ENCODE results near the gene CFAP53. TPM values are rescaled to one million over a fixed set of nuclear protein-coding genes. Genes with fewer than 3 reads are reported as not detected.
"Not testable (repeated sequence)": the region's sequence is repeated elsewhere in the genome, so short reads cannot be mapped to it uniquely, and the experiment has no call there.

CFAP53 gene
- total and polyA plus RNA-seq, 2 experiments from 2014 or later = 0.11 to 0.48 TPM

- no peak for DNase-seq
- Histone ChIP-seq H3K9me2 (ENCODE audit: insufficient read depth) (no peaks in the 10 kb centered on the region), H3K9ac (no peak overlapping the region), H3K79me2 (ENCODE audit: insufficient read depth) (no peaks in the 10 kb centered on the region), H3K4me3 (no peak overlapping the region), H3K4me1 (ENCODE audit: insufficient read depth) (no peaks in the 10 kb centered on the region), H3K27ac (no peak overlapping the region), H3F3A (ENCODE audit: insufficient read depth) (no peaks in the 10 kb centered on the region), H3K27me3 (replicated peaks; ENCODE audit: insufficient read depth) (no peaks in the 10 kb centered on the region), H3K4me2 (ENCODE audit: unreplicated experiment) (no peak overlapping the region), H3K9me3 (ENCODE audit: low read depth) (no peaks in the 10 kb centered on the region), H2AFZ (no peak overlapping the region), H3K36me3 (ENCODE audit: low read depth) (no peaks in the 10 kb centered on the region), H4K20me1 (ENCODE audit: insufficient read depth) (no peaks in the 10 kb centered on the region)
- TF ChIP-seq EZH2phosphoT487 (IDR thresholded peaks at IDR 0.05; ENCODE audit: insufficient read depth, low read depth) (no peak), EZH2 (IDR thresholded peaks at IDR 0.05; ENCODE audit: insufficient read depth, poor library complexity, severe bottlenecking) (no peak)
- in situ Hi-C loops (cut with MboI) = no loop called here
These were observed 16.7 kb downstream of the CFAP53 start for GRCh38 chr18:50249576-50249975.

- no peaks in the 10 kb centered on the region for H3K79me2 ChIP-seq (ENCODE audit: insufficient read depth)
- in situ Hi-C loops (cut with MboI) = no loop called here
- no peaks in the 10 kb centered on the region for H3K9me3 ChIP-seq (ENCODE audit: low read depth)
- no peaks in the 10 kb centered on the region for H4K20me1 ChIP-seq (ENCODE audit: insufficient read depth)
- H3K9me2 ChIP-seq (ENCODE audit: insufficient read depth) = no peaks in the 10 kb centered on the region
- H3K27ac ChIP-seq = no peak overlapping the region
- no peak overlapping the region for H2AFZ ChIP-seq
- H3F3A ChIP-seq (ENCODE audit: insufficient read depth) = no peaks in the 10 kb centered on the region
- no peaks in the 10 kb centered on the region for H3K36me3 ChIP-seq (ENCODE audit: low read depth)
- H3K9ac ChIP-seq = no peak overlapping the region
- H3K27me3 ChIP-seq (replicated peaks; ENCODE audit: insufficient read depth) = no peaks in the 10 kb centered on the region
- no peak overlapping the region for H3K4me2 ChIP-seq (ENCODE audit: unreplicated experiment)
- H3K4me3 ChIP-seq = no peak overlapping the region
- H3K4me1 ChIP-seq (ENCODE audit: insufficient read depth) = no peaks in the 10 kb centered on the region
- DNase-seq = no peak
- TF ChIP-seq EZH2 (IDR thresholded peaks at IDR 0.05; ENCODE audit: insufficient read depth, poor library complexity, severe bottlenecking) (no peak), EZH2phosphoT487 (IDR thresholded peaks at IDR 0.05; ENCODE audit: insufficient read depth, low read depth) (no peak)
These were observed 18.7 kb downstream of the CFAP53 start for GRCh38 chr18:50247561-50247960.

- H3K9ac ChIP-seq; H2AFZ ChIP-seq; H3K36me3 ChIP-seq (ENCODE audit: low read depth); H3K9me3 ChIP-seq (ENCODE audit: low read depth); H3K9me2 ChIP-seq (ENCODE audit: insufficient read depth); H3K79me2 ChIP-seq (ENCODE audit: insufficient read depth); H3K4me1 ChIP-seq (ENCODE audit: insufficient read depth); H3K4me2 ChIP-seq (ENCODE audit: unreplicated experiment); H4K20me1 ChIP-seq (ENCODE audit: insufficient read depth); DNase-seq; H3K4me3 ChIP-seq; H3F3A ChIP-seq (ENCODE audit: insufficient read depth); H3K27me3 ChIP-seq (replicated peaks; ENCODE audit: insufficient read depth); in situ Hi-C loops (cut with MboI); H3K27ac ChIP-seq: not testable (repeated sequence)
- 50 to 52% methylated on average over 8 of the region's 8 CpGs for WGBS, 2 experiments (ENCODE audit: low coverage in 1 of 2, low lambda C conversion rate in 2 of 2, missing lambda C conversion rate in 2 of 2)
These were observed 24.5 kb downstream of the CFAP53 start for GRCh38 chr18:50241768-50242167.

GRCh38 chr18:50240080-50240563 is 26.2 kb downstream of the CFAP53 start:
- no peaks in the 10 kb centered on the region for H3K79me2 ChIP-seq (ENCODE audit: insufficient read depth)
- H3K9me3 ChIP-seq (ENCODE audit: low read depth) = no peaks in the 10 kb centered on the region
- H3K4me2 ChIP-seq (ENCODE audit: unreplicated experiment) = no peak overlapping the region
- no peak overlapping the region for H3K9ac ChIP-seq
- no peaks in the 10 kb centered on the region for H3K36me3 ChIP-seq (ENCODE audit: low read depth)
- 47 to 51% methylated on average over 3 of the region's 3 CpGs for WGBS, 2 experiments (ENCODE audit: low coverage in 1 of 2, low lambda C conversion rate in 2 of 2, missing lambda C conversion rate in 2 of 2)
- no peaks in the 10 kb centered on the region for H3K27me3 ChIP-seq (replicated peaks; ENCODE audit: insufficient read depth)
- no peak overlapping the region for H2AFZ ChIP-seq
- H3K4me3 ChIP-seq = no peak overlapping the region
- in situ Hi-C loops (cut with MboI) = no loop called here
- no peak overlapping the region for H3K27ac ChIP-seq
- no peaks in the 10 kb centered on the region for H3F3A ChIP-seq (ENCODE audit: insufficient read depth)
- no peak for TF ChIP-seq EZH2phosphoT487 (IDR thresholded peaks at IDR 0.05; ENCODE audit: insufficient read depth, low read depth)
- no peak for TF ChIP-seq EZH2 (IDR thresholded peaks at IDR 0.05; ENCODE audit: insufficient read depth, poor library complexity, severe bottlenecking)
- DNase-seq = no peak
- H3K4me1 ChIP-seq (ENCODE audit: insufficient read depth) = no peaks in the 10 kb centered on the region
- no peaks in the 10 kb centered on the region for H3K9me2 ChIP-seq (ENCODE audit: insufficient read depth)
- H4K20me1 ChIP-seq (ENCODE audit: insufficient read depth) = no peaks in the 10 kb centered on the region

- Histone ChIP-seq H3K9me3 (ENCODE audit: low read depth) (no peaks in the 10 kb centered on the region), H3K9ac (no peak overlapping the region), H2AFZ (no peak overlapping the region), H3K9me2 (ENCODE audit: insufficient read depth) (no peaks in the 10 kb centered on the region), H3F3A (ENCODE audit: insufficient read depth) (no peaks in the 10 kb centered on the region), H3K4me1 (ENCODE audit: insufficient read depth) (no peaks in the 10 kb centered on the region), H3K79me2 (ENCODE audit: insufficient read depth) (no peaks in the 10 kb centered on the region), H3K27me3 (replicated peaks; ENCODE audit: insufficient read depth) (no peaks in the 10 kb centered on the region; the same call in 1 of the 2 replicates), H3K4me2 (ENCODE audit: unreplicated experiment) (no peak overlapping the region), H3K4me3 (no peak overlapping the region), H4K20me1 (ENCODE audit: insufficient read depth) (no peaks in the 10 kb centered on the region), H3K36me3 (ENCODE audit: low read depth) (no peaks in the 10 kb centered on the region), H3K27ac (no peak overlapping the region)
- 14 to 16% methylated on average over 2 of the region's 2 CpGs for WGBS, 2 experiments (ENCODE audit: low coverage in 1 of 2, low lambda C conversion rate in 2 of 2, missing lambda C conversion rate in 2 of 2)
- no peak for TF ChIP-seq EZH2phosphoT487 (IDR thresholded peaks at IDR 0.05; ENCODE audit: insufficient read depth, low read depth)
- no peak for TF ChIP-seq EZH2 (IDR thresholded peaks at IDR 0.05; ENCODE audit: insufficient read depth, poor library complexity, severe bottlenecking)
- in situ Hi-C loops (cut with MboI) = no loop called here
- DNase-seq = no peak
These were observed 33.9 kb downstream of the CFAP53 start for GRCh38 chr18:50232419-50232818.

Measured in GM23248 (cell line).